H1 (cell line): ENCODE results near the gene DCUN1D3. TPM values are rescaled to one million over a fixed set of nuclear protein-coding genes. Genes with fewer than 3 reads are reported as not detected.

Source experiments
- CTCF ChIA-PET: fragments of 300-600 bp; sonication (Branson Sonifier 250); formaldehyde crosslinking; loops from one replicate; lab custom pipeline; 2021; ENCODE audit not compliant: partially characterized antibody; lab: Charles Lee
- POLR2A ChIA-PET: fragments of 300-600 bp; sonication (Branson Sonifier 250); formaldehyde crosslinking; loops from one replicate; lab custom pipeline; 2021; ENCODE audit warnings: inconsistent platforms; ENCODE audit not compliant: partially characterized antibody; lab: Charles Lee
- DNase-seq, 2 experiments: peaks; one replicate each; pipeline versions ENCODE4 v3.0.0 to v3.0.0-alpha.2; 2010 to 2022; ENCODE audit warnings: low spot score in 2 of 2, low read depth in 1 of 2, mixed read lengths in 1 of 2
- FAIRE-seq: peaks from 2 replicates; lab custom pipeline; 2011; peaks lifted over from hg19 to GRCh38; lab: Jason Lieb, UNC
- H2AFZ ChIP-seq: 2 replicates; pipeline ENCODE4 v1.8.1; 2012; ENCODE audit warnings: low read length, inconsistent platforms
- H2AK5ac ChIP-seq: 2 replicates; pipeline ENCODE4 v1.6.1; 2013; ENCODE audit warnings: low read depth, low read length
- H2BK120ac ChIP-seq: replicated peaks from 2 replicates; pipeline ENCODE3; 2013; ENCODE audit warnings: low read depth, low read length, inconsistent platforms
- H2BK12ac ChIP-seq: 2 replicates; pipeline ENCODE4 v1.6.1; 2013; ENCODE audit warnings: low read depth, low read length
- H2BK15ac ChIP-seq: 2 replicates; pipeline ENCODE4 v1.6.1; 2013; ENCODE audit warnings: low read length
- H2BK20ac ChIP-seq: 2 replicates; pipeline ENCODE4 v1.6.1; 2013; ENCODE audit warnings: low read length
- H2BK5ac ChIP-seq: 2 replicates; pipeline ENCODE4 v1.6.1; 2013; ENCODE audit warnings: low read depth, low read length
- H3K14ac ChIP-seq: 2 replicates; pipeline ENCODE4 v1.6.1; 2013; ENCODE audit warnings: inconsistent platforms; ENCODE audit not compliant: insufficient read length
- H3K18ac ChIP-seq: 2 replicates; pipeline ENCODE4 v1.6.1; 2013; ENCODE audit warnings: low read length; ENCODE audit errors: extremely low read depth
- H3K23ac ChIP-seq: 2 replicates; pipeline ENCODE4 v1.6.1; 2013; ENCODE audit warnings: inconsistent platforms; ENCODE audit not compliant: insufficient read length
- H3K23me2 ChIP-seq: 2 replicates; pipeline ENCODE4 v1.6.1; 2013; ENCODE audit warnings: low read depth, low read length
- H3K27ac ChIP-seq: 2 replicates; pipeline ENCODE4 v1.6.1; 2011; ENCODE audit warnings: low read depth, low read length, inconsistent platforms
- H3K27me3 ChIP-seq, 4 experiments: replicated peaks in 1 of 4; 1 replicate in 1 of 4; 2 replicates in 3 of 4; pipeline versions ENCODE4 v1.6.1 to v1.8.1; 2011 to 2013; ENCODE audit warnings: low read length in 3 of 4, mild to moderate bottlenecking in 3 of 4, inconsistent platforms in 2 of 4, mixed read lengths in 2 of 4, moderate library complexity in 1 of 4; ENCODE audit not compliant: control insufficient read depth in 3 of 4, insufficient read depth in 3 of 4; ENCODE audit errors: extremely low read depth in 1 of 4
- H3K36me3 ChIP-seq, 4 experiments: 2 replicates each; pipeline versions ENCODE4 v1.6.1 to v1.8.1; 2011 to 2013; ENCODE audit warnings: mild to moderate bottlenecking in 4 of 4, low read length in 3 of 4, moderate library complexity in 2 of 4, control low read depth in 1 of 4, inconsistent platforms in 1 of 4; ENCODE audit not compliant: insufficient read depth in 4 of 4, control insufficient read depth in 2 of 4
- H3K4ac ChIP-seq: replicated peaks from 2 replicates; pipeline ENCODE3; 2013; ENCODE audit warnings: low read length, low read depth, mixed read lengths, inconsistent platforms; ENCODE audit not compliant: insufficient read length
- H3K4me1 ChIP-seq, 4 experiments: replicated peaks in 1 of 4; 1 replicate in 1 of 4; 2 replicates in 3 of 4; pipeline versions ENCODE4 v1.6.1 to v1.8.1; 2011 to 2013; ENCODE audit warnings: low read length in 3 of 4, inconsistent platforms in 2 of 4, mixed read lengths in 1 of 4; ENCODE audit not compliant: insufficient read depth in 4 of 4, control insufficient read depth in 3 of 4
- H3K4me2 ChIP-seq, 2 experiments: 2 replicates each; pipeline versions ENCODE4 v1.6.1 to v1.8.1; 2011 to 2013; ENCODE audit warnings: low read depth in 2 of 2, low read length in 2 of 2, control low read depth in 1 of 2, inconsistent platforms in 1 of 2, mild to moderate bottlenecking in 1 of 2; ENCODE audit not compliant: insufficient read depth in 1 of 2
- H3K4me3 ChIP-seq, 4 experiments: fragments of 200-600, 300-600 bp in 1 of 4; sonication (generic), shearing (Covaris generic), sonication (Bioruptor Twin) in 1 of 4; 2 replicates each; pipeline versions ENCODE4 v1.5.1 to v1.8.1; 2011 to 2016; ENCODE audit warnings: low read length in 4 of 4, low read depth in 3 of 4, control low read depth in 2 of 4, inconsistent platforms in 2 of 4, mild to moderate bottlenecking in 2 of 4, mixed read lengths in 1 of 4, moderate library complexity in 1 of 4; ENCODE audit not compliant: insufficient read depth in 2 of 4; ENCODE audit errors: extremely low read depth in 1 of 4
- H3K56ac ChIP-seq: replicated peaks from 2 replicates; pipeline ENCODE3; 2013; ENCODE audit warnings: low read depth, mild to moderate bottlenecking, mixed read lengths, low read length, inconsistent platforms; ENCODE audit not compliant: insufficient read length
- H3K79me1 ChIP-seq: 2 replicates; pipeline ENCODE4 v1.6.1; 2013; ENCODE audit warnings: low read depth, low read length, control low read depth
- H3K79me2 ChIP-seq, 2 experiments: 2 replicates each; pipeline versions ENCODE4 v1.6.1 to v1.8.1; 2012 to 2013; ENCODE audit warnings: low read length in 2 of 2, mild to moderate bottlenecking in 2 of 2, inconsistent platforms in 1 of 2; ENCODE audit not compliant: insufficient read depth in 2 of 2, control insufficient read depth in 1 of 2
- H3K9ac ChIP-seq, 4 experiments: replicated peaks in 1 of 4; 1 replicate in 1 of 4; 2 replicates in 3 of 4; pipeline versions ENCODE4 v1.6.1 to v1.8.1; 2011 to 2013; ENCODE audit warnings: low read depth in 3 of 4, low read length in 3 of 4, control low read depth in 2 of 4, mild to moderate bottlenecking in 2 of 4, moderate library complexity in 2 of 4, inconsistent platforms in 1 of 4; ENCODE audit errors: extremely low read depth in 1 of 4
- H3K9me3 ChIP-seq, 2 experiments: 2 replicates each; pipeline versions ENCODE4 v1.6.1 to v1.8.1; 2012 to 2013; ENCODE audit warnings: mild to moderate bottlenecking in 2 of 2, moderate library complexity in 2 of 2, control low read depth in 1 of 2, inconsistent platforms in 1 of 2, low read depth in 1 of 2, low read length in 1 of 2, mixed read lengths in 1 of 2; ENCODE audit not compliant: insufficient read depth in 2 of 2
- H4K20me1 ChIP-seq, 2 experiments: replicated peaks in 1 of 2; 2 replicates each; pipeline versions ENCODE3 to v1.8.1; 2011 to 2013; ENCODE audit warnings: inconsistent platforms in 2 of 2, low read length in 2 of 2, mild to moderate bottlenecking in 1 of 2; ENCODE audit not compliant: insufficient read depth in 2 of 2, control insufficient read depth in 1 of 2
- H4K5ac ChIP-seq: 2 replicates; pipeline ENCODE4 v1.6.1; 2013; ENCODE audit warnings: low read length, low read depth, mixed read lengths, inconsistent platforms; ENCODE audit not compliant: insufficient read length
- H4K8ac ChIP-seq: 2 replicates; pipeline ENCODE4 v1.8.0; 2013; ENCODE audit warnings: mild to moderate bottlenecking, moderate library complexity, low read length, inconsistent platforms; ENCODE audit not compliant: insufficient read depth; ENCODE audit errors: extremely low read depth
- H4K91ac ChIP-seq: replicated peaks from 2 replicates; pipeline ENCODE3; 2013; ENCODE audit warnings: low read length, mixed read lengths, inconsistent platforms; ENCODE audit not compliant: insufficient read length
- BCL11A ChIP-seq, 2 experiments: IDR thresholded peaks; one replicate each; pipeline ENCODE4 v1.6.1; 2011; ENCODE audit warnings: low read depth in 2 of 2, low read length in 2 of 2, mild to moderate bottlenecking in 2 of 2
- BRCA1 ChIP-seq: IDR thresholded peaks from 2 replicates; pipeline ENCODE4 v1.6.1; 2012; ENCODE audit warnings: low read depth, low read length, improper control_type of control experiment
- CBX8 ChIP-seq: fragments of 300-800, 300-1000 bp; sonication (generic); IDR thresholded peaks from 2 replicates; pipeline ENCODE4 v1.7.1; 2016; ENCODE audit warnings: low read depth, low read length, borderline replicate concordance
- CEBPB ChIP-seq: IDR thresholded peaks from 2 replicates; pipeline ENCODE4 v1.6.1; 2012; ENCODE audit warnings: low read depth, low read length
- CHD2 ChIP-seq: IDR thresholded peaks from 2 replicates; pipeline ENCODE4 v1.6.1; 2012; ENCODE audit warnings: low read length, improper control_type of control experiment
- HDAC2 ChIP-seq, 2 experiments: fragments of 300-600 bp in 1 of 2; sonication (generic) in 1 of 2; IDR thresholded peaks; 2 replicates each; pipeline ENCODE4 v1.6.1; 2011 to 2012; ENCODE audit warnings: low read depth in 2 of 2, low read length in 2 of 2, mild to moderate bottlenecking in 2 of 2, moderate library complexity in 2 of 2, borderline replicate concordance in 1 of 2, inconsistent platforms in 1 of 2
- HDAC6 ChIP-seq: IDR thresholded peaks from one replicate; pipeline ENCODE4 v1.7.1; 2012; ENCODE audit warnings: low read depth, mild to moderate bottlenecking, inconsistent platforms, low read length, moderate library complexity
- PHF8 ChIP-seq: fragments of 200-600 bp; sonication (generic); conservative IDR thresholded peaks from 2 replicates; pipeline ENCODE4 v1.7.1; 2012; ENCODE audit warnings: low read depth, mild to moderate bottlenecking, inconsistent platforms, low read length, moderate library complexity
- POLR2AphosphoS5 ChIP-seq: IDR thresholded peaks from 2 replicates; pipeline ENCODE4 v1.6.1; 2011; ENCODE audit warnings: low read depth, low read length
- RXRA ChIP-seq: IDR thresholded peaks from 2 replicates; pipeline ENCODE4 v1.6.1; 2011; ENCODE audit warnings: low read depth, mild to moderate bottlenecking, low read length, moderate library complexity; ENCODE audit not compliant: insufficient read depth
- TEAD4 ChIP-seq: IDR thresholded peaks from 2 replicates; pipeline ENCODE4 v1.6.1; 2012; ENCODE audit warnings: low read depth, low read length, inconsistent platforms, mixed read lengths
- WGBS, 2 experiments: shearing (Covaris generic) in 1 of 2; methylation state at CpG; one replicate each; pipeline versions ENCODE4 v1.1.6 to v1.1.7; 2013 to 2015; ENCODE audit warnings: low lambda C conversion rate in 2 of 2, mixed read lengths in 2 of 2, inconsistent platforms in 1 of 2, low coverage in 1 of 2, missing lambda C conversion rate in 1 of 2; ENCODE audit not compliant: insufficient replicate concordance in 2 of 2, insufficient coverage in 1 of 2, insufficient read length in 1 of 2; ENCODE audit errors: extremely low coverage in 1 of 2, missing lambda C conversion rate in 1 of 2; 5-methylcytosine and 5-hydroxymethylcytosine counted together
- polyA plus RNA-seq, 7 experiments: library from polyadenylated mRNA; depleted of rRNA in 3 of 7; stranded (reverse) in 5 of 7; unstranded in 2 of 7; fragments of >200 nt in 5 of 7; fragments of 200-250 nt in 2 of 7; gene quantifications; 1 replicate in 5 of 7; 2 replicates in 1 of 7; 4 replicates in 1 of 7; pipeline versions ENCODE4 v1.2.1 to v1.2.3, GENCODE V29; 2011 to 2013; ENCODE audit warnings: missing spikeins in 2 of 7, mixed read lengths in 2 of 7
- total RNA-seq: library from RNA; stranded (reverse); fragmentation: NEBNext Ultra II Directional; extraction: Animal tissue kit (Norgen Biotek cat#: 25700); gene quantifications from 2 replicates; pipeline ENCODE4 v1.2.1, GENCODE V29; 2021
- TF ChIP-seq, protein P1 (sequence below), 3 experiments: IDR thresholded peaks; 1 replicate in 2 of 3; 2 replicates in 1 of 3; pipeline versions ENCODE4 v1.5.1 to v1.6.1; 2011; ENCODE audit warnings: low read length in 3 of 3, mild to moderate bottlenecking in 3 of 3, inconsistent platforms in 2 of 3, low read depth in 1 of 3, moderate library complexity in 1 of 3; ENCODE audit not compliant: insufficient read depth in 1 of 3; ENCODE audit errors: control extremely low read depth in 1 of 3

DCUN1D3 gene
- total and polyA plus RNA-seq, 2 of the 8 experiments (the other 6 are each of a cell fraction or from before 2014, with no cell fraction given) = 3.5 to 18.2 TPM

DNA sequence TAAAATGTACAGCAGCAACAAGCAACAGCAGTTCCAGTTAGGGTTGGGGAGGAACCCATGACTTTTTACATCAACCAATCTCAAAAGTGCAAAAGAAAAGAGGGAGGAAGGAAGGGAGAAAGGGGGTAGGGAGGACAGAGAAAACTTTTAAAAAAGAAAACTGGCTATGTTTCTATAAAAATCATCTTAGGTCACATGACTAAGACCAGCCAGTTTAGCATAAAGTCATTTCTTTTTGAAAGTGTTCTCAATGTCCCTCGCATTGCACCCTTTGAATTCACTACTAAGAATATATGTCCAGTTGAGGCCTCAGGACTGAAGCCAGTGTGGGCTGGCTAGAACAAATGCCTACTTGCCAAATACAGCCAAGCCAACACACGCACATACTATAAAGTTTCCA is 28.9 kb downstream of the DCUN1D3 start:
- H3K14ac ChIP-seq = no peak overlapping the region
- H3K4me2 ChIP-seq = no peak overlapping the region
- no peak overlapping the region for H3K18ac ChIP-seq
- H2AFZ ChIP-seq = no peak overlapping the region
- H2BK12ac ChIP-seq = no peak overlapping the region
- FAIRE-seq = no peak
- no peak overlapping the region for H4K5ac ChIP-seq
- H2BK20ac ChIP-seq = no peak overlapping the region
- no peak overlapping the region for H4K91ac ChIP-seq
- H2BK5ac ChIP-seq = no peak overlapping the region
- H2BK15ac ChIP-seq = no peak overlapping the region
- POLR2A ChIA-PET = interaction anchor here (1.2 kb wide), 1 partner anchor 20 kb away, joined by 4 read pairs; no protein-coding TSS in a partner anchor
- H3K4ac ChIP-seq = no peak overlapping the region
- WGBS, 2 experiments = 47% methylated on average over 2 of the region's 2 CpGs; no CpG with 5 or more reads in 1 of the 2 experiments
- no peak overlapping the region for H3K56ac ChIP-seq
- no peak overlapping the region for H3K9ac ChIP-seq
- H4K8ac ChIP-seq = no peak overlapping the region
- peaks cover 0 to 4% of the 10 kb centered on the region in 2 experiments for H4K20me1 ChIP-seq
- H3K23me2 ChIP-seq = no peaks in the 10 kb centered on the region
- no peak overlapping the region for H3K27ac ChIP-seq
- H3K27me3 ChIP-seq = no peaks in the 10 kb centered on the region
- H3K9me3 ChIP-seq = no peaks in the 10 kb centered on the region
- H3K4me3 ChIP-seq = no peak overlapping the region
- H3K4me1 ChIP-seq = peaks cover 0 to 1% (median 0%) of the 10 kb centered on the region in 4 experiments; a peak in 1 of 7 replicates
- no peak overlapping the region for H2BK120ac ChIP-seq
- H3K79me1 ChIP-seq = peaks cover 5% of the 10 kb centered on the region; the same call in 1 of the 2 replicates
- no peak overlapping the region for H3K23ac ChIP-seq
- no peak for DNase-seq
- no peaks in the 10 kb centered on the region for H3K36me3 ChIP-seq
- CTCF ChIA-PET = interaction anchor here (1.2 kb wide), 1 partner anchor 21 kb away, joined by 4 read pairs; no protein-coding TSS in a partner anchor
- H2AK5ac ChIP-seq = no peak overlapping the region; the same call in 1 of the 2 replicates
- H3K79me2 ChIP-seq = peaks cover 6 to 81% of the 10 kb centered on the region in 2 experiments; a peak in 3 of 4 replicates
- TF ChIP-seq, protein P1, sequence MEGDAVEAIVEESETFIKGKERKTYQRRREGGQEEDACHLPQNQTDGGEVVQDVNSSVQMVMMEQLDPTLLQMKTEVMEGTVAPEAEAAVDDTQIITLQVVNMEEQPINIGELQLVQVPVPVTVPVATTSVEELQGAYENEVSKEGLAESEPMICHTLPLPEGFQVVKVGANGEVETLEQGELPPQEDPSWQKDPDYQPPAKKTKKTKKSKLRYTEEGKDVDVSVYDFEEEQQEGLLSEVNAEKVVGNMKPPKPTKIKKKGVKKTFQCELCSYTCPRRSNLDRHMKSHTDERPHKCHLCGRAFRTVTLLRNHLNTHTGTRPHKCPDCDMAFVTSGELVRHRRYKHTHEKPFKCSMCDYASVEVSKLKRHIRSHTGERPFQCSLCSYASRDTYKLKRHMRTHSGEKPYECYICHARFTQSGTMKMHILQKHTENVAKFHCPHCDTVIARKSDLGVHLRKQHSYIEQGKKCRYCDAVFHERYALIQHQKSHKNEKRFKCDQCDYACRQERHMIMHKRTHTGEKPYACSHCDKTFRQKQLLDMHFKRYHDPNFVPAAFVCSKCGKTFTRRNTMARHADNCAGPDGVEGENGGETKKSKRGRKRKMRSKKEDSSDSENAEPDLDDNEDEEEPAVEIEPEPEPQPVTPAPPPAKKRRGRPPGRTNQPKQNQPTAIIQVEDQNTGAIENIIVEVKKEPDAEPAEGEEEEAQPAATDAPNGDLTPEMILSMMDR (IDR thresholded peaks at IDR 0.05; ENCODE audit: control extremely low read depth in 1 of 3, insufficient read depth in 1 of 3, low read depth in 1 of 3, low read length in 3 of 3) = no peak
- TF ChIP-seq BCL11A (IDR thresholded peaks at IDR 0.05; ENCODE audit: low read depth in 2 of 2, low read length in 2 of 2) = no peak
- TF ChIP-seq CBX8 = no peak
- no peak for TF ChIP-seq CHD2
- TF ChIP-seq TEAD4 = no peak
- no peak for TF ChIP-seq CEBPB
- TF ChIP-seq POLR2AphosphoS5 = no peak
- no peak for TF ChIP-seq HDAC2 (IDR thresholded peaks at IDR 0.05; ENCODE audit: borderline replicate concordance in 1 of 2, low read depth in 2 of 2, low read length in 2 of 2)
- no peak for TF ChIP-seq BRCA1
- TF ChIP-seq PHF8 = no peak
- no peak for TF ChIP-seq RXRA
- no peak for TF ChIP-seq HDAC6
